ENCODE measurements around the gene STXBP1. TPM values are rescaled to one million over a fixed set of nuclear protein-coding genes. Genes with fewer than 3 reads are reported as not detected.
A peak's percentile ranks its signal among the peaks of the same experiment; 100 is the strongest.

The STXBP1 gene
- polyA plus RNA-seq, 5 donors = 41.0 to 50.4 (median 46.0) TPM

GRCh38 chr9:127711831-127712274, 99.8 kb downstream of the STXBP1 start:
- no peak for DNase-seq

GRCh38 chr9:127712371-127712770, 100.3 kb downstream of the STXBP1 start:
- no peak for DNase-seq

GRCh38 chr9:127712867-127713266, 100.8 kb downstream of the STXBP1 start:
- DNase-seq = no peak

- DNase-seq = no peak
Measured at GRCh38 chr9:127714020-127714750, 102.1 kb downstream of the STXBP1 start.

GRCh38 chr9:127714951-127715469, 102.9 kb downstream of the STXBP1 start:
- DNase-seq = no peak

- DNase-seq = peak; percentile 96
Measured at GRCh38 chr9:127715470-127716337, 103.6 kb downstream of the STXBP1 start, which contains the start of the genes PTRH1 and TTC16. Gene PTRH1, minus strand, starts transcription at chr9:127715663. Its CDS starts 24 bp downstream, at chr9:127715639. Gene TTC16, plus strand, starts transcription at chr9:127716079. Its CDS starts 67 bp downstream, at chr9:127716146.

GRCh38 chr9:127716412-127716811, 104.3 kb downstream of the STXBP1 start:
- no peak for DNase-seq

GRCh38 chr9:127717766-127718165, 105.7 kb downstream of the STXBP1 start:
- no peak for DNase-seq

GRCh38 chr9:127720031-127720864, 108.2 kb downstream of the STXBP1 start:
- no peak for DNase-seq

- DNase-seq = no peak
Measured at GRCh38 chr9:127720865-127721227, 108.8 kb downstream of the STXBP1 start.

GRCh38 chr9:127721391-127721821, 109.3 kb downstream of the STXBP1 start:
- DNase-seq = no peak

GRCh38 chr9:127722055-127722745, 110.1 kb downstream of the STXBP1 start:
- no peak for DNase-seq

GRCh38 chr9:127723013-127723412, 110.9 kb downstream of the STXBP1 start:
- DNase-seq = no peak

- no peak for DNase-seq
Measured at GRCh38 chr9:127723444-127723843, 111.4 kb downstream of the STXBP1 start.

- no peak for DNase-seq
Measured at GRCh38 chr9:127724012-127724411, 111.9 kb downstream of the STXBP1 start.

- no peak for DNase-seq
Measured at GRCh38 chr9:127726871-127727270, 114.8 kb downstream of the STXBP1 start.

- DNase-seq = no peak
Measured at GRCh38 chr9:127728808-127729207, 116.7 kb downstream of the STXBP1 start.

GRCh38 chr9:127729522-127730256, 117.6 kb downstream of the STXBP1 start:
- DNase-seq = no peak

GRCh38 chr9:127730262-127730661, 118.2 kb downstream of the STXBP1 start:
- no peak for DNase-seq

GRCh38 chr9:127730799-127731410, 118.8 kb downstream of the STXBP1 start:
- no peak for DNase-seq
